Esophagus mucosa (tissue), 1 donor: Measurements from ENCODE around the gene C1orf116. TPM values are rescaled to one million over a fixed set of nuclear protein-coding genes. Genes with fewer than 3 reads are reported as not detected.
A peak's percentile ranks its signal among the peaks of the same experiment; 100 is the strongest.

Experiments used
- ATAC-seq: fragments of 200-7000 bp; cut with Tn5 transposase; one replicate; pipeline ENCODE4 v1.9.1; 2020
- total RNA-seq: library from RNA; stranded (reverse); gene quantifications from one replicate; pipeline ENCODE4 v1.2.4, GENCODE V29; 2023
- donor health status: DM: yes; HTN: yes; CAD: no.

C1orf116 gene
- total RNA-seq, 1 donor from 2014 or later: 62.2 TPM

- no peak for ATAC-seq
Observed at GRCh38 chr1:207019161-207019560, 13.4 kb downstream of the C1orf116 start.

- no peak for ATAC-seq
Observed at GRCh38 chr1:207018707-207019106, 13.8 kb downstream of the C1orf116 start.

- peak; percentile 55 for ATAC-seq
Observed at GRCh38 chr1:207017615-207018559, 14.7 kb downstream of the C1orf116 start.

GRCh38 chr1:207015791-207016190, 16.8 kb downstream of the C1orf116 start:
- ATAC-seq: peak; percentile 2

DNA sequence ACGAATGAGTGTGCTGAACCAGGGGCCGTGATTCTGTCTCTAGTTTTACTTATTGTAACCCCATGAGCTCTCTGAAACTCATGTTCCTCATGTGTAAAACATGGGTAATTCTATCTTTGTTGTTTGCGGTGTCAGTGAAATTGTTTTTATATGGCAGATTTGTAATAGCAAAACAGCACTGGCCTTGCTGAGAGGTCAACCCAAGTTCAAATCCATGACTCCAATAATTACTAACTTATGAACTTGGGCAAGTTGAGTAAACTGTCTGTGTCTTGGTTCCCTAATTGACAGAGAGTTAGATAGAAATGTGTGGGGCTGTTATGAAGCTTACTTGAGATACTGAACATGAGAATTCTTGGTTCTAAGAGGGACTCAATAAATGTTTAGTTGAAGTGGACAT, 17.8 kb downstream of the C1orf116 start:
- no peak for ATAC-seq

- ATAC-seq: no peak
Observed at GRCh38 chr1:207013321-207014085, 19.1 kb downstream of the C1orf116 start.

DNA sequence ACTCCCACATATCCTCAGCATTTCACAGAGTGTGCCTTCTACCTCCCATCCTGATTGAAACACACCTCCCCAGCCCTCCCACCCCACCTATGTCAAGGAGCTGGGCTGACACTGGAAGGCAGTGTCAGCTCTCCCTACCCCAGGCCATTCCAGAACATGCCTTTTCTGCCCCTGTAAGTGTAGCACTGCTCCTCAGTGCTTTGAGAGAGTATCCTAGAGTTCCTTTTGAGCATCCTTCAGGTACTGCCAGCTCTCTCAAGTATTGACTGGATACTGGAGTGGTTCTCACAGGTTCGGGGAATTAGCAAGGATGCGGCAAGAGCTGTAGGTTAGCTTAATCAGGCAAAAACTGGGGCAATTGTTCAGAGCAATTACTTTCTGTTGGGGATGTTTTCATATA, 21.8 kb downstream of the C1orf116 start:
- ATAC-seq: no peak

GRCh38 chr1:207009945-207010344, 22.6 kb downstream of the C1orf116 start:
- ATAC-seq: no peak

GRCh38 chr1:207009182-207009850, 23.2 kb downstream of the C1orf116 start:
- no peak for ATAC-seq

GRCh38 chr1:207007352-207008033, 25.1 kb downstream of the C1orf116 start:
- ATAC-seq: peak; percentile 58

DNA sequence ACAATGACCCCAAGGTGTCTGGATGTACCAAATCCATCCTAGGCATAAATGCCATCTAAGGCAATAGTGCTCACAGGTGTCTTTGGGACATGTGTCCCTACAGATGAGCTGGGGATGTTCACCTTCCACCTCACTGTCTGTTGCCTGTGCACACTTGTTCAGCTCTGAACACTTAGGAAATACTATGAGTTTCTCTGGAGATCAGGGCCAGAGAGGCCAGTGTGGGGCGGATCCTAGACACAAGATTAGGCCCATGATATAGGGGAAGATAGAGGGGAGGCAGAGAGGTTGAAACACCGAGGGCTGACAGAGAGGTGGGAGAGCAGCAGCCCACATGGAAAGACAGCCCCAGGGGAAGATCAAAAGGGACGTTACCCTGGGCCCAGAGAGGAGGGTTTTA, 25.6 kb downstream of the C1orf116 start:
- ATAC-seq: no peak

- no peak for ATAC-seq
Observed at GRCh38 chr1:207006083-207006482, 26.5 kb downstream of the C1orf116 start.

GRCh38 chr1:207004931-207005830, 27.4 kb downstream of the C1orf116 start:
- peak; percentile 25 for ATAC-seq

- ATAC-seq: no peak
Observed at GRCh38 chr1:207003210-207003609, 29.3 kb downstream of the C1orf116 start.

DNA sequence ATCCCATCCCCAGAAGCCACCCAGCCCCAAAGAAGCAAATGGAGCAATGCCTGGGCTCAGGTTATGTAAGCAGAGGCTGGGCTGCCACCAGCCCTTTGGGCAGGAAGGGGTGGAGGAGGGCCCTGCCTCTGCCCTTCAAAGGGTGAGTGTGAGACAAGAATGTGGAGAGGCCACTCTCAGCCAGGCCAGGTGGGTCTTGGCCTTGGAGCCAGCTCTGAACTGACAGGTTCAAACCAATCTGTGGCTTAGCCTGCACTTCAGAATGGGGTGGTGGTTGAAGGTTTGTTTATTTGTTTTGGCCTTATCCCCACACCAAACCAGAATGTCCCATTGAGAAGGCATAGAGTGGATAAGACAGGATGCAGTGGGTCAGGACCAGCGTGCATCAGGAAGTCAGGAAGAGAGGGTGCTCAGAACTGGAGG, 29.8 kb downstream of the C1orf116 start:
- ATAC-seq: peak; percentile 95

GRCh38 chr1:207001492-207002245, 30.9 kb downstream of the C1orf116 start:
- ATAC-seq: peak; percentile 56

DNA sequence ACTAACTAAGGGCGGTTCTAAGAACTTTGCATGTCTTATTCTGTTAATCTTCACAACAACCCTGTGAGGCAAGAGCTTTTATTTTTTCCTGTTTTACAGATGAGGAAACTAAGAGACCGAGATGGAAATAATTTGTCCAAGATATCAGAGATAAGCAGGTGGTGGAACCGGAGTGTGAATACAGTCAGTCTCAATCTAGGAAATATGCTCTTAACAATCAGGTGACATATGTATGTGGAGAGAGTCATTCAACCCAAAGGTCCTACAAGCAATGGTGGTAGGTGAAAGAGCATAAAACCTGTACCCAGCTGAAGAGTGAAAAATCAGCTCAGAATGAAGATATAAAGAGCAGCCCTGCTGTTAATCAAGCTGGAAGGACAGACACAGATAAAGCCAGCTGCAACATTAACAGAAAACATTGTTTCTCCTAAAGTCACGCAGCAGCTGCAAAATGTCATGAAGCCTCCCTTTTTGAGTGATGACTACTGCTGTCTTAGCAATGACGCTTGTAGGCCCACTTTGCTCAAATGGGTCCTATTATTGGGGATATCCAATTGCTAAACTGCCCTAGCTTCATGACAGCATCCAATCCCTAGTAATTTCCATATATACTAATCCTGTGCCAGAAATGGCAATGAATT, 31.8 kb downstream of the C1orf116 start:
- no peak for ATAC-seq

DNA sequence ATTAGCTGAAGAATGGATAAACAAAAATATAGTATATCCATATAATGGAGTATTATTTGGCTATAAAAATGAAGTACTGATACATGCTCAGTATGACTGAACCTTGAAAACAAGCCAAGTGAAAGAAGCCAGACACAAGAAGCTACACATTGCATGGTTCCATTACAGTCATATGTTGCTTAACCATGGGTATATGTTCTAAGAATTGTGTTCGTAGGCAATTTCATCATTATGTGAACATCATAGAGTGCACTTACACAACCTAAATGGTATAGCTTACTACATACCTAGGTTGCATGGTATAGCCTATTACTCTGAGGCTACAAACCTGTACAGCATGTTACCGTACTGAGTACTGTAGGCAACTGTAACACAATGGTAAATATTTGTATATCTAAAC, 33.7 kb downstream of the C1orf116 start:
- ATAC-seq: peak; percentile 36

GRCh38 chr1:206992790-206993189, 39.8 kb downstream of the C1orf116 start:
- no peak for ATAC-seq

- peak; percentile 22 for ATAC-seq
Observed at GRCh38 chr1:206987873-206988272, 44.7 kb downstream of the C1orf116 start.
